NOMO-1 (cell line): ENCODE measurements around the gene NDUFS3.
"Not testable (repeated sequence)": the region's sequence is repeated elsewhere in the genome, so short reads cannot be mapped to it uniquely, and the experiment has no call there.

ENCODE experiments used
- DNase-seq, 2 experiments: peaks; one replicate each; lab custom pipeline; 2025; ENCODE audit not compliant: unreplicated experiment in 2 of 2; lab: John Stamatoyannopoulos, UW

Gene NDUFS3

GRCh38 chr11:47558695-47559094 lies 20.2 kb upstream of the NDUFS3 start:
- no peak for DNase-seq

- DNase-seq = peak in 1 of 2 experiments; percentile 4
These were observed 18.4 kb upstream of the NDUFS3 start for GRCh38 chr11:47560426-47560825.

DNA sequence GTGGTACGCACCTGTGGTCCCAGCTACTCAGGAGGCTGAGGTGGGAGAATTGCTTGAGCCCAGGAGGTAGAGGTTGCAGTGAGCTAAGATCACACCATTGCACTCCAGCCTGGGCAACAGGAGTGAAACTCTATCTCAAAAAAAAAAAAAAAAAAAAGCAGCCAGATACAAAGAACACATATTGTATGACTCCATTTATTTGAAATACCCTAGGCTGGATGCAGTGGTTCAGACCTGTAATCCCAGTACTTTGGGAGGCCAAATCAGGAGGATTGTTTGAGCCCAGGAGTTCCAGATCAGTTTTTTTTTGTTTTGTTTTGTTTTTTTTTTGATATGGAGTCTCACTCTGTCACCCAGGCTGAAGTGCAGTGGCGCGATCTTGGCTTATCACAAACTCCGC lies 16.5 kb upstream of the NDUFS3 start:
- DNase-seq = not testable (repeated sequence)

- DNase-seq = not testable (repeated sequence)
These were observed 14.5 kb upstream of the NDUFS3 start for GRCh38 chr11:47564366-47564765.

DNA sequence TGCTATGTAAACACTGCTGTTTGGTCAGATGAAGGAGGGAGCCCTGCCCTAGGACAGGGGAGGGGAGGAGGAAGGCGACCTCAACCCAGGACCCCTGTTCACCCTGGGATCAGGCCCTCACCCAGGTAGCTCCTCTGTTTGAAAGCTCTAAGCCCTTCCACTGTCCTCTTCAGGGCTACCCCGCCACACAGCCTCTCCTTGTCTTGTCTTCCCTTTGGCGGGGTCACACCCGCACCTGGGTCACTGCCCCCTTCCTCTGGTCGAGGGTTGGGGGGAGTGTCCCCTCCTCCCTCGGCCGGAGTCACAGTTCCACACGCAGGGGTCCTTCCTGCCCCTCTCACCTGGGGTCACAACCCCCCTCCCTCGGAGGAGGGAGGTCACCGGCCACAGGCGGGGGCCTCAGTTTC lies 13.9 kb upstream of the NDUFS3 start:
- DNase-seq = no peak

GRCh38 chr11:47565340-47566148 lies 13.3 kb upstream of the NDUFS3 start, which contains the start of gene PTPMT1:
Gene PTPMT1, plus strand, starts transcription at chr11:47565599. Its CDS starts 24 bp downstream, at chr11:47565623.
- DNase-seq = peak; percentile 49 to 70

DNA sequence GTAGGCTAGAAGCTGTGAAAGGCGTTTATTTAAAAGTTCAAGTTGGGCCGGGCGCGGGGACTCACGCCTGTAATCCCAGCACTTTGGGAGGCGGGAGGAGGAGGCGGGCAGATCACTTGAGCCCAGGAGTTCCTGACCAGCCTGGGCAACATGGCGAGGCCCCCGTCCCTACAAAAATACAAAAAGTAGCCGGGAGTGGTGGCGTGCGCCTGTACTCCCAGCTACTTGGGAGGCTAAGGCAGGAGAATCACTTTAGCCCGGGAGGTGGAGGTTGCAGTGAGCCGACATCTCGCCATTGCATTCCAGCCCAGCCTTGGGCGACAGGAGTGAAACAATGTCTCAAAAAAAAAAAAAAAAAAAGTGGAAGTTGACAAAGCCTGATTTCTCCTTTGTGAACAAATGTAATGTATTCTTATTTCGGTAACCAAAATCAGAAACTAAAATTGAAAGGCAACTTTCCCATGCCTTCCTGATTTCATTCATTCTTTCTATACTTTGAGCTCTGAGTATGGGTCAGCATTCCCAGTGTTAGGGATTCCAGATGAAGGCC lies 12.7 kb upstream of the NDUFS3 start:
- peak in 1 of 2 experiments; percentile 10 for DNase-seq

DNA sequence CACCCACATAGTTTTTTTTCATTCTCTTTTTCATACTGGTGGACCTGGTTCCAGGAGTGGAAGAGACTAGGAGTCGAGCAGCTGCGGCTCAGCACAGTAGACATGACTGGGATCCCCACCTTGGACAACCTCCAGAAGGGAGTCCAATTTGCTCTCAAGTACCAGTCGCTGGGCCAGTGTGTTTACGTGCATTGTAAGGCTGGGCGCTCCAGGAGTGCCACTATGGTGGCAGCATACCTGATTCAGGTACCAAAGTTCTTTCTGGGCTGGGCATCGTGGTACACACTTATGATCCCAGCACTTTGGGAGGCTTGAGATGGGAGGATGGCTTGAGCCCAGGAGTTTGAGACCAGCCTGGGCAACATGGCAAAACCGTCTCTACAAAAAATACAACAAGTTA lies 9.2 kb upstream of the NDUFS3 start:
- no peak for DNase-seq

- DNase-seq = no peak
These were observed 8.1 kb upstream of the NDUFS3 start for GRCh38 chr11:47570651-47571356.

- no peak for DNase-seq
These were observed 7.5 kb upstream of the NDUFS3 start for GRCh38 chr11:47571357-47571729.

DNA sequence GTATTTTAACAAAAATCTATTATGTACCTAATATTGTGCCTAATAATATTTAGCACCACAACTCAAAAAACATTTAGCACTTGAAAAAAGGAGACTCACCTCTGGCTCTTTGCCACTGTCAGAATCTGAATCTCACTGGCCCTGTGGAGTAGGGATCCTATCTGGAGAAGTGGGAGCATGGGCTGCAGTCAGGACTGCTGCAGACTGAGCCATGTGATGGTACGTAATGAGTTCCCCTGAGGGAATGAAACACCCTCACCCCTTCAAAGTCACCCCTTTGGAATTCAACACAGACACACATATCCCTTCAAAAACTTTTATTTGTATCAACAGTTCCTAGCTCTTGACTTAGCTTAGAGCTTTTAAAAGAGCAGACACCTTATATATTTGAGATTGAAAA lies 7.0 kb upstream of the NDUFS3 start:
- DNase-seq = no peak

GRCh38 chr11:47572715-47573255 lies 6.1 kb upstream of the NDUFS3 start:
- no peak for DNase-seq

- no peak for DNase-seq
These were observed 5.6 kb upstream of the NDUFS3 start for GRCh38 chr11:47573321-47573720.

DNA sequence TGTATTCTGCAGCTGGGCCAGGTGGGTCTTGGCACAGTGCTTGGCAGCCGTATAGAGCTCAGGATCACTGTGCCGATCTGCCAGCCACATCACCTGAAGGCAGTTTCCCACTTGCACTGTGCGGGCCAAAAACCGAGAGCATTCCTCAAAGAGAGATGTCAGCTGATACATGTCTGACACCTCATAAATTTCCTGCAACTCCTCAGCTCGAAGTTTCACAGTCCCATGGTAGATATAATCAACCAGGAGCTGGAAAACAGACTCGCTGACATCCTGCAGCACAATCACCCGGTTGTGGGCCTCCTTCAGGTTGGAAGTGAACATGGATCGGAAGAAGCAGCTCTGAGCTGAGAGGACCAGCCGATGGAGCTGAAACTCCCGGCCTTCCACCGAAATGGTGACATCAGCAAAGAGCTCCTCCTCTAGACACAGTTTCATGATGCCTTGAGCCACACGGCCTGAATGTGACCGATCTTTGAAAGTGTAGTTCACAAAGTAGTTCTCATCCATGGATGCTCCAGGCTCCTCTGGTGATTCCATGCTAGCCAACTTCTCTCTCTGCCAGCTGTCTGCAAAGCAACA lies 1.3 kb upstream of the NDUFS3 start:
- DNase-seq = no peak

DNA sequence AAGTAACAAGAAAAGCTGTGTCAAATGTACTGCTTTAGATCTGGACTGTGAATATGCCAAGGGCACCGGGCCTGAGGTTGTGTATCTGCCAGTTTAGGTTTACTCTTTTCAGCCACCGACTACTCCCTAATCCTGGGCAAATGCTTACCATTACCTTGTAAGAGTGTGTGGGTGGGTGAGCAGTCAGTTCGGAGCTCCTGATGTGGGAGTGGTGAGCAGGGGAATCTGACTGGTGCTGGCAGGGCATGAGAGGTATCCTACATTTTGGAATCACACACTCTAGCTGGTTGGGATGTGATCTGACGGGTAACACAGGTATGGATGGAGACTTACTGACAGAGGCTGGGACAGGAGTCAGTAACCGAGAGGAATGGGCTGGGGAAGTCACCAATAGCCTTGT lies 5.0 kb downstream of the NDUFS3 start:
- no peak for DNase-seq

- no peak for DNase-seq
These were observed 7.4 kb downstream of the NDUFS3 start, which contains the start of gene FAM180B for GRCh38 chr11:47586098-47586855. Gene FAM180B, plus strand, starts transcription at chr11:47586678. Its CDS starts 91 bp downstream, at chr11:47586769.

GRCh38 chr11:47587039-47587716 lies 8.3 kb downstream of the NDUFS3 start:
- DNase-seq = no peak

DNA sequence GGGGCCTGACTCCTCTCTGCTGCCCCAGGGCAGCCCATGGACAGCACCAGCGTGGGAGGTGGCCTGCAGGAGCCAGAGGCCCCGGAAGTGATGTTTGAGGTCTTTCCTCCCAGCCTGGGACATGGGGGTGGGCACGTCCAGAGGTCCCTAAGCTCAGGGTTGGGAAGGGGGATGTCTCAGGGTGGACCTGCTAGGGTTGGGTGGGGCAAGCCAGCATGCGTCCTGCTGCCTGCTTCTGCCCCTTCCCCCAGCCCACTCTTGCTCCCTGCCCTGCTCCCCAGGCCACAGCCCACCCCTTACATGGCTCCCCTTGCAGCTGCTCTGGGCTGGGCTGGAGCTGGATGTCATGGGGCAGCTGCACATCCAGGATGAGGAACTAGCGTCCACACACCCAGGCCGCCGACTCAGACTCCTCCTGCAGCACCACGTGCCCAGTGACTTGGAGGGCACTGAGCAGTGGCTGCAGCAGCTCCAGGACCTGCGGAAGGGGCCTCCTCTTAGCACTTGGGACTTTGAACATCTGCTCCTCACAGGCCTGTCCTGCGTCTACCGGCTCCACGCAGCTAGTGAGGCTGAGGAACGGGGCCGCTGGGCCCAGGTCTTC lies 9.0 kb downstream of the NDUFS3 start:
- DNase-seq = peak; percentile 88 to 92

- no peak for DNase-seq
These were observed 10.2 kb downstream of the NDUFS3 start for GRCh38 chr11:47589118-47589517.
